ENCODE results near the gene BSG. TPM values are rescaled to one million over a fixed set of nuclear protein-coding genes. Genes with fewer than 3 reads are reported as not detected.

BSG gene
- total and polyA plus RNA-seq, 10 of the 15 experiments (the other 5 are each of a cell fraction or from before 2014, with no cell fraction given) = 2.8 to 297 (median 199) TPM

DNA sequence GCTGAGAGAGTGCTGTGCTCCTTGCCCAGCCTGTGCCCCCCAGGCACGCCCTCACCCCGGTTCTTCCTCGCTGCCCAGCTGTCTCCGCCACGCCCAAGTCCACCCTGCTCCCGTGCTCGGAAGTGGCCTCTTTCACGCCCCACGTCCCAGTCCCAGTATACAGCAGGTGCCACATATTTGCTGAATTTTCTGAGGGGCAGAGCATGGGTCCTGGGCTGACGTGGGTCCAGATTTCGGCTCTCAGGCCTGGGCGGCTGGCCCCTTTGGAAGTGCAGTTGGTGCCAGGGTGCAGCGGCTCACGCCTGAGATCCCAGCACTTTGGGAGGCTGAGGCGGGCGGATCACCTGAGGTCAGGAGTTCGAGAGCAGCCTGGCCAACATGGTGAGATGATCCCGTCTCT is 20.7 kb downstream of the BSG start:
- Histone ChIP-seq H3K9ac (ENCODE audit: control insufficient read depth, insufficient read depth, low read length) (no peak overlapping the region), H3K36me3 (ENCODE audit: control insufficient read depth in 2 of 2, insufficient read depth in 2 of 2, low read length in 1 of 2) (no peaks in the 10 kb centered on the region), H3K4me1 (ENCODE audit: control insufficient read depth, insufficient read depth, low read length) (no peaks in the 10 kb centered on the region), H3K27ac (ENCODE audit: control insufficient read depth, insufficient read depth) (no peak overlapping the region), H3K4me2 (ENCODE audit: control insufficient read depth, insufficient read depth) (no peak overlapping the region), H3K9me3 (replicated peaks; ENCODE audit: control insufficient read depth, insufficient read depth, low read length) (no peaks in the 10 kb centered on the region; the same call in 2 of the 3 replicates), H3K79me2 (ENCODE audit: control insufficient read depth, insufficient read depth, low read length) (no peaks in the 10 kb centered on the region), H4K20me1 (ENCODE audit: control insufficient read depth, insufficient read depth) (no peaks in the 10 kb centered on the region), H3K27me3 (replicated peaks in 1 of 2; ENCODE audit: control insufficient read depth in 2 of 2, insufficient read depth in 2 of 2, low read length in 1 of 2) (peaks cover 4 to 9% of the 10 kb centered on the region in 2 experiments), H3K4me3 (no peak overlapping the region), H2AFZ (ENCODE audit: control insufficient read depth, low read depth, low read length) (no peak overlapping the region)
- ATAC-seq = no peak
- SMC1A ChIA-PET (ENCODE audit: uncharacterized antibody, unreplicated experiment) = no interaction called here
- RAD21 ChIA-PET (ENCODE audit: unreplicated experiment) = no interaction called here
- WGBS (ENCODE audit: insufficient coverage, insufficient replicate concordance, low lambda C conversion rate, missing lambda C conversion rate) = 56% methylated on average over 18 of the region's 18 CpGs
- no peak for DNase-seq (ENCODE audit: low read depth, low spot score)
- FAIRE-seq = no peak
- POLR2A ChIA-PET = no interaction called here
- CTCF ChIA-PET = no interaction called here
- no TSS peak for BruUV-seq (replicated peaks)
- intact Hi-C loops (cut with micrococcal nuclease; ENCODE audit: unreplicated experiment) (no loop called here), in situ Hi-C loops (cut with MboI) (no loop called here)
- no peak for TF ChIP-seq HCFC1 (IDR thresholded peaks at IDR 0.05; ENCODE audit: low read length)
- no peak for TF ChIP-seq BCL11A (IDR thresholded peaks at IDR 0.05; ENCODE audit: low read depth, low read length)
- TF ChIP-seq SREBF1 (IDR thresholded peaks at IDR 0.05; ENCODE audit: low read length) = no peak
- no peak for TF ChIP-seq ZNF622 (IDR thresholded peaks at IDR 0.05)
- TF ChIP-seq, protein P1, sequence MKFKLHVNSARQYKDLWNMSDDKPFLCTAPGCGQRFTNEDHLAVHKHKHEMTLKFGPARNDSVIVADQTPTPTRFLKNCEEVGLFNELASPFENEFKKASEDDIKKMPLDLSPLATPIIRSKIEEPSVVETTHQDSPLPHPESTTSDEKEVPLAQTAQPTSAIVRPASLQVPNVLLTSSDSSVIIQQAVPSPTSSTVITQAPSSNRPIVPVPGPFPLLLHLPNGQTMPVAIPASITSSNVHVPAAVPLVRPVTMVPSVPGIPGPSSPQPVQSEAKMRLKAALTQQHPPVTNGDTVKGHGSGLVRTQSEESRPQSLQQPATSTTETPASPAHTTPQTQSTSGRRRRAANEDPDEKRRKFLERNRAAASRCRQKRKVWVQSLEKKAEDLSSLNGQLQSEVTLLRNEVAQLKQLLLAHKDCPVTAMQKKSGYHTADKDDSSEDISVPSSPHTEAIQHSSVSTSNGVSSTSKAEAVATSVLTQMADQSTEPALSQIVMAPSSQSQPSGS (IDR thresholded peaks at IDR 0.05; ENCODE audit: low read length) = no peak
- TF ChIP-seq IKZF1 (conservative IDR thresholded peaks at IDR 0.05) = no peak
- TF ChIP-seq TCF3 (IDR thresholded peaks at IDR 0.05; ENCODE audit: borderline replicate concordance, insufficient read depth, low read depth, low read length) = no peak
- no peak for TF ChIP-seq CREB1 (IDR thresholded peaks at IDR 0.05; ENCODE audit: low read depth)
- TF ChIP-seq, protein P2, sequence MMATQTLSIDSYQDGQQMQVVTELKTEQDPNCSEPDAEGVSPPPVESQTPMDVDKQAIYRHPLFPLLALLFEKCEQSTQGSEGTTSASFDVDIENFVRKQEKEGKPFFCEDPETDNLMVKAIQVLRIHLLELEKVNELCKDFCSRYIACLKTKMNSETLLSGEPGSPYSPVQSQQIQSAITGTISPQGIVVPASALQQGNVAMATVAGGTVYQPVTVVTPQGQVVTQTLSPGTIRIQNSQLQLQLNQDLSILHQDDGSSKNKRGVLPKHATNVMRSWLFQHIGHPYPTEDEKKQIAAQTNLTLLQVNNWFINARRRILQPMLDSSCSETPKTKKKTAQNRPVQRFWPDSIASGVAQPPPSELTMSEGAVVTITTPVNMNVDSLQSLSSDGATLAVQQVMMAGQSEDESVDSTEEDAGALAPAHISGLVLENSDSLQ (IDR thresholded peaks at IDR 0.05) = no peak
- TF ChIP-seq, protein P3, sequence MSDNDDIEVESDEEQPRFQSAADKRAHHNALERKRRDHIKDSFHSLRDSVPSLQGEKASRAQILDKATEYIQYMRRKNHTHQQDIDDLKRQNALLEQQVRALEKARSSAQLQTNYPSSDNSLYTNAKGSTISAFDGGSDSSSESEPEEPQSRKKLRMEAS (IDR thresholded peaks at IDR 0.05; ENCODE audit: low read depth, low read length) = no peak
- no peak for TF ChIP-seq MYC (IDR thresholded peaks at IDR 0.05; ENCODE audit: insufficient read depth, insufficient read length, insufficient replicate concordance, low read length, severe bottlenecking)
- no peak for TF ChIP-seq YBX1 (IDR thresholded peaks at IDR 0.05)
- TF ChIP-seq TCF12 (IDR thresholded peaks at IDR 0.05; ENCODE audit: low read depth, low read length) = no peak
- TF ChIP-seq EED (IDR thresholded peaks at IDR 0.05; ENCODE audit: low read depth) = no peak
- no peak for TF ChIP-seq NR2C2 (IDR thresholded peaks at IDR 0.05; ENCODE audit: borderline replicate concordance, control insufficient read depth, insufficient read length, low read depth)
